HG02588 (cell line): Measurements from ENCODE around the gene FLT3.
"Not testable (repeated sequence)": the region's sequence is repeated elsewhere in the genome, so short reads cannot be mapped to it uniquely, and the experiment has no call there.

ENCODE experiments used
- ATAC-seq: cut with Tn5 transposase; IDR thresholded peaks from one replicate; pipeline ENCODE4 v1.9.1; 2021; ENCODE audit warnings: mild to moderate bottlenecking, moderate library complexity; ENCODE audit not compliant: unreplicated experiment

The FLT3 gene

DNA sequence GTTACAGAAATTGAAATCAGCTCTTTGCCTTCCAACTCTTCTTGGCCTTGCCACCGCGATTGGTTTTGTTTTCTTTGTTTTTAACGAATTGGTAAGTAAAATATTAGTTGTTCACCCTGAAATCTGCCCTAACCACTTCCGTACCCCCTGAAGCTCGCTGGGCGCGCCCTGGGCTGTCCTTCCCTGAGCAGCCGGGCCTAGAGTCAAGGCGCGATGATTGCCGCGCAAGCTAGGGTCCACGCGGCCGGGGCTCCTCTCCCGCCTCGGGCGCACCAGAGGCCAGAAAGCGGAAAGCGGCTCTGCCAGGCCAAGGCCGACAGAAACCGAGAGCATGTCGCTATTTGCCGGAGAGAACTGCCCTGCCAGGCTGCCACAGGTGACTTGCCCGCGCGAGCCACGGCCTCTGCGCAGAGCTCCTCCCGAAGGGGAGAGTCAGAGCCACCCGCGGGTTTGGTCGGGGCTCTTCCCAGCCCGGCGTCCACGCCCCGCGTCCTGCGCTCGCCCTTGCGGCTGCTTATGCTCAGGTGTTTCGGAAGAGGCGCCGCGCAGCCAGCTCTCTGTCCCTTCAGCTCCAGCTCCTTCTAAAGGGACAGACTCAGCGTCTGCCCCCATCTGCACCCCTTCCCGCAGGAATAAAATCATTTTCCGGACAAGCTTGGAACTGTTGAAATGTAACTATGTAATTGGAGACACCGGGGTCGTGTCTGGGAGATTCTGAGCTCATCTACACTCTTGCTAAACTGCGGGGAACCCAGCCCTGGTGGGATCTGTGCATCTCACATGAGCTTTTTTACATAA is 124.6 kb downstream of the FLT3 start:
- ATAC-seq: no peak

DNA sequence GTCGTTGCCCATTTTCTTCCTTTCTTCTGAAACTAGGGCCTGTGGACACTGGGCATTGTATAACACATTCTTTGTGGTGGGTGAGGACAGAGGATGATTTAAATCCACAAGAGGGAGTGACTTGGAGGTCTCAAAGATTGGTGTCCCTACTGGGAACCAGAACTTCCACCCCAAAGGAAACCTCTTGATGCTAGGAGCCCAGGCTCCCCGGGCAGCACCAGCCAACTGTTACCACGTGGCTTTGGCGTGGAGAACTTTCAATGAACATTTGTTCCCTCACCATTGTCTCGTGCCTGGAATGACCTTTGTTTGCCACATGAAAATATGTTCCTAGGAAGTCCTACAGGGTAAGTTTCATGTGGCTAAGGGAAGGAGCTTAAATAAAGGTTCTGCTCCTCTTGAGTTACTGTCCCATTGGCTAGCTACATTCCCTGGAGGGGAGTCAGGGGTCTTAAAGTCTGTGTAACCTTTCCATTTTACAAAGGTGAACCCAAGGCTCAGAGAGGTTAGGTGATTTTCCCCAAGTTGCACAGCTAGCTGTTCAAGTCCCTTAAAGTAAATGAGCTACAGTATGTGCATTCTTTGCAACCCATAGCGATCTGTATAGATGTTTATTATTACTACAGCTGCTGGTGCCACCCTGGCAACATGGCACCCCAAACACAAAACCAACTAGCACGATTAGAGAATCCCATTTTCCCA is 126.3 kb downstream of the FLT3 start:
- ATAC-seq: no peak

DNA sequence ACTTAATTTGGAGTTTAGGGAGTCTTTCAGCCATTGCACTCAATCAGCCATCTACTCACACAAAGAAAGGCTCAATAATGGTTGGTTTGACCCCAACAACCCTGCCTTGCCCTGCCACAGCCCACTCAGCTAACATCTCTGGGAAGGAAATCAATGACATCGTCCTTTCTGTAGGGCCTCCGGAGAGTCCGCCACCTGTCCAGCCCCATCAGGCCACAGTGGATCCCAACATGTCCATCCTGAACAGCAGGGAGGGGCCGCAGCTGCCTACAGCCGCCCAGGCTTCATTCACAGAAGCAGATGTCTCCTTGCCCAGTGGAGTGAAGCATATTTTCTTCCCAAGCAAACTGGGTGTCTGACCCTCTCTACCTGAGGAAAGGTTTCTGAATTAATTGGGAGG is 127.1 kb downstream of the FLT3 start:
- no peak for ATAC-seq

GRCh38 chr13:27972478-27972820 is 127.9 kb downstream of the FLT3 start:
- no peak for ATAC-seq

- no peak for ATAC-seq
These were observed 128.4 kb downstream of the FLT3 start for GRCh38 chr13:27971776-27972477.

DNA sequence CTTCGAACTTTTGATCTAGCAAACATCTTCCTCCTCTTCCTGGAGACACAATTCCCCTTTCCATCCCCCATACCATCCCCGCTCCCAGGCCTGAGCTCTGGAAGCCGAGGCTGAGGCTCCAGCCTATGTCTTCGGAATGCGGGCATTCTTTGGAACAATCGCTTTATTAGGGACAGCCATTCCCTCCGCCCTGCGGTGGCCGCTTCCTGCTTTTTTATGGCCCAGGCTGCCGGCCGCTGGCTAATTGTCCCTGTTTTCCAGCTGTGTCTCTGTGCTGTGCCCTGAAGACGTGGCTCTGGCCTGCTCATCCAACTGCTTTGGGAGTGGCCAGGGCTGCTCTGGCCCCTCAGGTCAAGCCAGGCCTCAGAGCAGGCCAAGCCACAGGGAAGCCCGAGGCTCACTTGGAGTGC is 129.1 kb downstream of the FLT3 start:
- no peak for ATAC-seq

DNA sequence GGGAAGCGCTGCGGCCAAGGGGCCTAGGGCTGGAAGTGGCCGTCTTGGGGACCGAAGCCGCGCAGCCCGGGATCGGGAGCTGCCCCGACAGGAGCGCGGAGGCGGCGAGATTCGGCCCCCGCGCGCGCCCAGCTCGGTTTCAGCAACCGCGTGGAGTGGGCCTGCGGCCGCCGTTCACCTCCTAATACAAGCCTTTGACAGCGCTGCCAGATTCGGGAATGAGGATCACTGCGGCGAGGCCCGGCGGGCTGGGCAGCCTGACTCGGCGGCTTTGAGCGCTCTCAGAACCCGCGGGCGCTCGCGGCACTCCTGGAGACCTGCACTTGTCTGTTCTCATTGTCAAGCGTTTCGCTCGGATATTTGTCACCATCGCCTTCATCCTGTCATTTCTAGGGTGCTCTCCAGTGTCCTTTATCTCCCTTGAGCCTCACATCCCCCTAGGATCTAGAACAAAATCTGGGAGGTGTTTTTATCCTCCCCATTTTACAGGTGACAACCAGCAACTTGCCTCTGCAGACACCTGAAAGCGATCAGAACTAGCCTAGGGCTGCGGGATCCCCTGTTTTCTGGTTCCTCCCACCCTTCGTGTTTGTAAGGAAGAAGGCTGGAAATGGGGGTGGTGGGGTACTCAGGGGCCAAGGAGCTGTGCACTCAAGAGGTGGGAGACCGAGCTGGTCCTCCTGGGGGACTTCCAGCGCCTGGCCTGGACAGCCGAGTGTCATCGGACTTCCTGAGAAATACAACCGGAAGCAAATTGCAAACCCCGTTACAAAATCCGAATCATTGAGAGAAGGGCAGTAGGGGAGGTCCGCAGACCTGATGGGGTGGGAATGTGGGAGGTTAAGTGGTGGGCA is 129.8 kb downstream of the FLT3 start:
- ATAC-seq: no peak

DNA sequence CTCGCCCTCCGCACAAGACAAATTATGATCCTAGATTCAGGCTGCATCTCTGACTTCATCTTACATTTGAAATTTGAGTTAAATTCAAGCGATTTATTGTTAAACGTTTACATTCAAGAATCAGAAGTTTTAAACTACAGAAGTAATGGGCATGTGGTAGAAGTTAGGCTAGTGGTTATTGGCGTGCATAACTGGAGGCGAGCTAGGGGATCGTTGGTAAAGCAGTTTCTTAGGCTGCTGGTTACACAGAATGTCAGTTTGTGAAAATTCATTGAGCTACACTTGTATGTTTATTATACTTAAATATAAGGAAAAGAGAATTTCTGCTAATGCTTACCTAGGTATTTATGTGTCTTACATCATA is 130.5 kb downstream of the FLT3 start:
- ATAC-seq: no peak

- ATAC-seq: no peak
These were observed 131.1 kb downstream of the FLT3 start, which contains the start of gene CDX2 for GRCh38 chr13:27969082-27969865. Gene CDX2, minus strand, starts transcription at chr13:27969315. Its CDS starts 309 bp downstream, at chr13:27969006.

DNA sequence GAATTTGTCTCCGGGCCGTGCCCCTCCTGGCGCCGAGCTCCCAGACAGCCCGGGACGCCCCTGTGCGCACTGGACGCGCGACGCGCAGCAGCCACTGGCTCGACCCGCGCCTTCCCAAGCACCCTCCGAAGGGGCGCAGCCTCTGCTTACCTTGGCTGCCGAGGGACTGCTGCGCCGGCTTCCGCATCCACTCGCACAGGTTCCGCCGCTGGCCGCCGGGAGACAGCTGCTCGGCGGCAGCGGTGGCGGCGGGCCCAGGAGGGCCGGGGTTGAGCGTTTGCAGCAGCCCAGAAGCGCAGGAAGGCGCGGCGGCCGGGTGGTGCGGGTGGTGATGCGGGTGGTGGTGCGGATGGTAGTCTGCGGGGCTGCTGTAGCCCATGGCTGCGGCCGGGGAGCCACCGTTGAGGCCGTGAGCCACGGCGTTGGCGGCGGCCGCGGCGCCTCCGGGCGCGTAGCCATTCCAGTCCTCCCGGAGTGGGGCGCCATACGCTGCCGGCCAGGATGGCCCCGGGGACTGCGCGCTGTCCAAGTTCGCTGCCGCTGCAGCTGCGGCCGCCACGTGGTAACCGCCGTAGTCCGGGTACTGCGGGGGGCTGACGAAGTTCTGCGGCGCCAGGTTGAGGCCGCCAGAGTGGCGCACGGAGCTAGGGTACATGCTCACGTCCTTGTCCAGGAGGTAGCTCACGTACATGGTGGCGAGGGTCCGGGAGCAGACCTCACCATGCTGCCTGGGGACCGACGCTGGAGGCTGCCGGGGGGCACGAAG is 131.9 kb downstream of the FLT3 start:
- no peak for ATAC-seq

- ATAC-seq: no peak
These were observed 132.6 kb downstream of the FLT3 start for GRCh38 chr13:27967736-27968315.

DNA sequence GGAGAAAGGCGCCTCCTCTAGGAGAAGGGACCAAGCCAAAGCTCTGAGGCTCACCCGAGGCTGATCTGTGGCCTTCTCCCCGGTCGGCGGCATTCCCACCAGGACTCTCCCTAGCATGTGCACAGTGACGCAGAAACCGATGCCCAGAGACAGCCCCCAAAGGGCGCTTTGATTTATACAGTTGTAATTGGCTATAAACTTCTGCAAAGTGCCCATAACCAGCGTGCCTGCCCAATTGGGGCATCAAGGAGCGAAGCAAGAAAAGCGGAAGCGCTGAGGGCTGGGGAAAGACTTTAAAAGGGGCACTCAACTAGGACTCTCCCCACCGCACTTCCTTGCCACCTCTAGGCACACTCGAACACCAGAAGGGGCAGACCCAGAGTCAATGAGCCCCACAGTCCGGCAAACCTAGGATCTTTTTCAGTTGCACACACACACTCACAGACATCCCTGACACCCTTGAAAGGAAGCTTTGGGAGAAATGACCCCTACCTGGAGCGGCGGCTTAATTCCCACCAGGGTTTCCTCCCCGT is 133.1 kb downstream of the FLT3 start:
- ATAC-seq: no peak

DNA sequence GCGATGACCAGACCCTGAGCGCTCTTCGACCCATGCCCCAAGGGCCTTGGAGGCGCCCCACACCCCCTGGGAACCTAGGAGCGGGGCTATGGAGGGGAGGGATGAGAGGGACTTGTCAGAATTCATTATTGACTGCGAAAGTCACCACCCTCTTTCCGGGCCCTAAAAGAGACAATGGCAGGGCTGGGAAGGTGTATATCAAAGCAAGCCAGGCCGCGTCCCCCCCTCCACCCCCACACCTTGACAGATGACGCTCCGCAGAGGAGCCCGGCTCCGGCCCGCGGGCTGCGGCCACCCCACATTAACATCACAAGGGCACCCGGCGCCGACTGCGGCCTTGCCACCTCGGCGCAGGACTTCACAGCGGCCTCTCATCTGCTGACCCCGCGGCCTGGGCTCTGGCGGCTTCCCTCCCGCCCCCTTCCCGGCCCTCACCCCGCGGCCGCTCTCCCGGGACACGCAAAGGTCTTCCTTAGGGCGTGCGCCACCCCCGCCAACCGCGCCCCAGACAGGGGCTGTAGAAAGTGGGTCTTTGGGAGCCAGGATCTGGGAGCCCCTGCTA is 133.7 kb downstream of the FLT3 start:
- ATAC-seq: no peak

- no peak for ATAC-seq
These were observed 134.4 kb downstream of the FLT3 start for GRCh38 chr13:27965740-27966640.

- ATAC-seq: no peak
These were observed 135.0 kb downstream of the FLT3 start for GRCh38 chr13:27965343-27965739.

DNA sequence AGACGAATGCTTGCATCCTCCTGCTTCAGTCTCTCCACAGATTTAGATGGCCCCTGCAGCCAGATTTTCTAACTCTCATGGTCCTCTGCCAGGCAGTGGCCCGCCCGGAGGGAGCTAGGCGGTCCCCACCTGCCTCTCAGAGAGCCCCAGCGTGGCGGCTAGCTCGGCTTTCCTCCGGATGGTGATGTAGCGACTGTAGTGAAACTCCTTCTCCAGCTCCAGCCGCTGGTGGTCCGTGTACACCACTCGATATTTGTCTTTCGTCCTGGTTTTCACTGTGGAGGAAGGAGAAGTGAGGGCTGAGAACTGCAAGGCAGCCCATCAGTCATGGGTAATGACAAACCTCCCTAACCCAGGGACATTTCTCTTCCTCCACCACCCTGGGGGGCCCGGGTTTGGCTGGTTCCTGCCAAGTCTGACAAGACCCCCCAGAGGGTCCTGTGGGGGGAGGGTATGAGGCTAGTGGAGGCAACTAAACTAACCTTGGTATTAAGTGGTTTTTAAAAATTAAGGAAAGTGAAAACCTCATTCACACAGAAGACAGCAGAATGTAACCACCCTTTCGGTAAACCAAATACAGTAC is 135.5 kb downstream of the FLT3 start:
- no peak for ATAC-seq

DNA sequence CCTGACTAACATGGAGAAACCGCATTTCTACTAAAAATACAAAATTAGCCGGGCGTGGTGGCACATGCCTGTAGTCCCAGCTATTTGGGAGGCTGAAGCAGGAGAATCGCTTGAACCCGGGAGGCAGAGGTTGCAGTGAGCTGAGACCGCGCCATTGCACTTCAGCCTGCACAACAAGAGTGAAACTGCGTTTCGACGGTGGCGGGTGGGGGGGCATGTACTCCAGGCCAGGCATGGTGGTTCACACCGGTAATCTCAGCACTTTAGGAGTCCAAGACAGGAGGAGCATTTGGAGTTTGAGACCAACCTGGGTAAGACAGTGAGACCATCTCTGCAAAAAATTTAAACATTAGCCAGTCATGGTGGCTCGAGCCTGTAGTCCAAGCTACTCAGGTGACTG is 136.2 kb downstream of the FLT3 start:
- not testable (repeated sequence) for ATAC-seq
